GM21529 (cell line): ENCODE data around the gene DNAJC30.
"Not testable (repeated sequence)": the region's sequence is repeated elsewhere in the genome, so short reads cannot be mapped to it uniquely, and the experiment has no call there.

Experiments used
- ATAC-seq: cut with Tn5 transposase; IDR thresholded peaks from one replicate; pipeline ENCODE4 v1.9.1; 2021; ENCODE audit not compliant: unreplicated experiment

The DNAJC30 gene

DNA sequence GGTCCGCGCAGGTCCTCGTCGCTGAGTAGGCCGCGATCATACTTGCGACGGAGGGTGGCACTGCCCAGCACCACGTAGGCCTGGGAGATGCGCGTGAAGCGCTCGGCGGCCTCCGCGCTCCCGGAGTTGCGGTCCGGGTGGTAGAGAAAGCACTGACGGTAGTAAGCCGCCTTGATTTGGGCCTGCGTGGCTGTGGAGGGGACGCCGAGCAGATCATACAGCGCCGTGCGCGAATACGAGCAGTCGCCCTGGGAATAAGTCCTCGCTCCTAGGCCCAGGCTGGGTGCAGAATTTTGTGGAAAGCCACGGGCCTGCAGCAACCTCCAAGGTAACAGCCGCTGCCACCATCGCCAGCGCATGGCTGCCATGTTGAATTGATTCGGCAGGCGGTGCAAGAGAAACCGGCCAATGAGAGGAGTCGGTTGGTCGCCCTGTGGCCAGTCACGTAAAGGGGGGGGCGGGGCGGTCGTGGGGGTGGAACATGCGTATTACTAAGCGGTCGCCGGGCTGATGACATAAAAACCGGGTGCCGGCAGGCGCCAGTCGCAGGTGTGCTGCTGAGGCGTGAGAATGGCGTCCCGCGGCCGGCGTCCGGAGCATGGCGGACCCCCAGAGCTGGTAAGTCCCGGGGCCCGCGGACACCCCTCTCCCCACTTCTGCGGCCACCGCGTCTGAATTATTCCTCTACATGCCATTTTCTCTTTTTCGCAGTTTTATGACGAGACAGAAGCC, at the start of gene DNAJC30, which contains the start of gene BUD23:
DNAJC30 (minus strand) TSS at position 398 of the 732 bp plus-strand sequence; CDS start at position 368, 30 bp downstream.
BUD23 (plus strand) TSS at position 542 of the 732 bp plus-strand sequence; CDS start at position 571, 29 bp downstream.
- ATAC-seq = peak; percentile 92

DNA sequence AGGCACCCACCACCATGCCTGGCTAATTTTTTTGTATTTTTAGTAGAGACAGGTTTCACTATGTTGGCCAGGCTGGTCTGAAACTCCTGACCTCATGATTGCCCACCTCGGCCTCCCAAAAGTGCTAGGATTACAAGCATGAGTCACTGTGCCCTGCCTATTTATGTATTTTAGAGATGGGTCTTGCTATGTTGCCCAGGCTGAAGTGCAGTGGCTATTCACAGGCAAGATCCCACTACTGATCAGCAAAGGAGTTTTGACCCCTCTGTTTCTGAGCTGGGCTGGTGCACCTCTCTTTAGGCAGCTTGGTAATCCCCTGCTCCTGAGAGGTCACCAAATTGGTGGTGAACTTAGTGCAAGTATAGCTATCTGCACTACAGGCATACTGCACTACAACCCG, 49.1 kb upstream of the DNAJC30 start:
- no peak for ATAC-seq

DNA sequence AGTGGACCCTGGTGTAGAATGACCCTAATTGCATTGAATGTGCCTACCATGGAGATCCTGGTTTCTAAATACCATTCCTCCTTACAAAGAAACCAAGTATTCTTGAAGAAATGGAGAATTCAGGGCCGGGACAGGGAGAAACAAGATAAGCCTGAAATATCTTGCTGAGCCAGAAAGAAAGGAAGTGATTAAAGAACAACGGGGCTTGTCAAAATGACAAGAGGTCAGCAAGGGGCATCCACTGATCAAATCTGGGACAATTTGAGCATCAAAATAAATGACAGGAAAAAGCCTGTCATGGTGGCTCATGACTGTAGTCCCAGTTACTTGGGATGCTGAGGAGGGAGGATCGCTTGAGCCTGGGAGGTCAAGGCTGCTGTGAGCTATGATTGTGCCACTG, 47.2 kb upstream of the DNAJC30 start:
- no peak for ATAC-seq

DNA sequence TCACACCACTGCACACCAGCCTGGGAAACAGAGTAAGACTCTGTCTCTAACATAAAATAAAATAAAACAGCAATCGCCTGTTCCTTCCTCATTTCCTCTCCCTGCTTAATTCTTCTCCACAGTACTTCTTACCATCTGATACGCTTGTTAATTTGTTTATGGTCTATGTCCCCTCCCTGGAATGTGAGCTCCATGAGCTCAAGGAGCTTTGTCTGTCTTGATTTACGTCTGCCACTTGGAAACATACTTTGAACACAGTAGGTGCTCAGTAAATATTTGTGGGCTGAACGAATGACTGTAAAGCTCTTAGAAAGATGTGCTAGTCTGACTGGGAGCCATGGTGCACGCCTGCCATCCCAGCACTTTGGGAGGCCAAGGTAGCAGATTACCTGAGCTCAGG, 45.3 kb upstream of the DNAJC30 start:
- ATAC-seq = no peak

DNA sequence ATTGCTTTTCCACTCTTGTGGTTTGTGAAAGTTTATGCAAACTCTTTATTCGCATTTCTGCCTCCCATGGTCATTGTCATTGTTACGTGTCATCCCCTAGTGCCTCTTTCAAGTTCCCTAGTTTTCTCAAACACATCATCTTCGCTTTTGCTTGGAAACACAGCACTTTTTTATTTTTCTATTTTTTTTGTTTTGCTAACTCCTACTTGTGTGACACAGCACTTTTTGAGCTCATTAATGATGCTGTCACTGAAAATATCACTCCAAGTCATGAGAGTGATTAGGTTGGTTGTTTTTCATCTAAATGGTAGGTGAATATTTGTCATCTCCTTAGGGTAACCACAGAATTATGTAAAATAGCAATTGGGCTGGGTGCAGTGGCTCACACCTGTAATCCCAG, 44.7 kb upstream of the DNAJC30 start:
- no peak for ATAC-seq

DNA sequence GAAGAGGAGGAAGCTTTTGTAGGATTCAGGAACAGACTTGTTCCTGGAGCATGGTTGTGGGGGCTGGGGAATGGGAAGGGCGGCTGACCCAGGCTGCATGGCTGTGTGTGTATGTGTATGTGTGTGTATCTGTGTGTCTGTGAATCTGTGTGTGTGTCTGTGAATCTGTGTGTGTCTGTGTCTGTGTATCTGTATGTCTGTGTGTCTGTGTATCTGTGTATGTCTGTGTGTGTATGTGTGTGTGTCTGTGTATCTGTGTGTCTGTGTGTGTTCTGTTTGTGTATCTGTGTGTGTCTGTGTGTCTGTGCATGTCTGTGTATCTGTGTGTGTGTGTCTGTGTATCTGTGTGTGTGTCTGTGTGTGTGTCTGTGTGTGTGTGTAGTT, 42.8 kb upstream of the DNAJC30 start:
- peak; percentile 17 for ATAC-seq

DNA sequence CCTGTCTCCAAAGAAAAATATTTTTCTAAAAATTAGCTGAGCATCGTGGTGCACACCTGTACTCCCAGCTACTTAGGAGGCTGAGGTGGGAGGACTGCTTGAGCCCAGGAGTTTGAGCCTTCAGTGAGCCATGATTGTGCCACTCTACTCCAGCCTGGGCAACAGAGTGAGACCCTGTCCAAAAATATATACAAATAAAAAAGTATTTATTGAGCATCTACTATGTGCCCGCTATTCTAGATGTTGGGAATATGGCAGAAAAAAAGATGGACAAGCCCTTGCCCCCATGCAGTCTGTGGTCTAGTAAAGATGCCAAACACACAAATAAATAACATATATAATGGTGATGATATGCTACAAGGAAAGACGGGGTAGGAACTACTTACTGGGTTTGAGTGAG, 40.6 kb upstream of the DNAJC30 start:
- no peak for ATAC-seq

DNA sequence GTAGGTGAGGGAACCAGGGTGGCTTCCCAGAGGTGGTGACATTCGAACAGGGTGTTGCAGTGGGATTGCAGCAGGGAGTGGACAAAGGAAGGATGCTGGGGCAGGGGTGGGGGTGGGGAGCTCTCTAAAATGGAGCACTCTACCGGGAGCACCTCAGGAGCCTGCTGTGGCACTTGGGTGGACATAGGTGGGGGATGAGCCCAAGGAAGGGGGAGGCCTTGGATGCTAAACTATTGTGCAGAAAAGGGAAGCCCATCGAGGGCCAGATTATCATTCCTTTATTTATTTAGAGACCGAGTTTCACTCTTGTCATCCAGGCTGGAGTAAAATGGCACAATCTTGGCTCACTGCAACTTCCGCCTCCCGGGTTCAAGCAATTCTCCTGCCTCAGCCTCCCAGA, 39.5 kb upstream of the DNAJC30 start:
- ATAC-seq = no peak

DNA sequence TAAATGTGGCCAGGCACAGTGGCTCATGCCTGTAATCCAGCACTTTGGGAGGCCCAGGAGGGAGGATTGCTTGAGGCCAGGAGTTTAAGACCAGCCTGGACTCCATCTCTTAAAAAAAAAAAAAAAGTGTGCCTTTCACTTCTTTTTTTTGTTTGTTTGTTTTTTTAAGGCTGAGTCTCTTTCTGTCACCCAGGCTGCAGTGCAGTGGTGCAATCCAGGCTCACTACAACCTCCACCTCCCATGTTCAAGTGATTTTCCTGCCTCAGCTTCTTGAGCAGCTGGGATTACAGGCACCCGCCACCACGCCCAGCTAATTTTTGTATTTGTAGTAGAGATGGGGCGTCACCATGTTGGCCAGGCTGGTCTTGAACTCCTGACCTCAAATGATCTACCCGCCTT, 38.9 kb upstream of the DNAJC30 start:
- ATAC-seq = not testable (repeated sequence)

DNA sequence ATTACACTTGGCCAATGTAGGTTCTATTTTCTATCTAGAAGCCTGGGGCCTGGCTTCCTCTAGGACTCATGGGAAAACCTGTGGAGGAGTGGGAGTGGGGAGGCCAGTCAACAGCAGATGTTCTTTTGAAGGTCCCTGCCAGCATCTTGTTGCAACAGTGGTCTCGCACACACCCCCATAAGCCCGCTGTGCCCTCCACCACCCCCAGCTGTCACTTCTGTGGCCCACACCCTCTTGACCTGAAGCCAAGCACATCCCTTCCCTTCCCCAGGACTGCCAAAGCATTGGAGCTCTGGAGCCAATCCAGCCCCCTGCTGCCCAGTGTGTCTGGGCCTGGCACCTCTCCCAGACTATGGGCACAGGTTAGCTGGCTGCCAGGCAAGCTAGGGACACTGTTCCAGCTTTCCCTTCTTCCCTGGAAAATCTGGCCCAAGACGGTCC, 38.1 kb upstream of the DNAJC30 start:
- ATAC-seq = no peak

DNA sequence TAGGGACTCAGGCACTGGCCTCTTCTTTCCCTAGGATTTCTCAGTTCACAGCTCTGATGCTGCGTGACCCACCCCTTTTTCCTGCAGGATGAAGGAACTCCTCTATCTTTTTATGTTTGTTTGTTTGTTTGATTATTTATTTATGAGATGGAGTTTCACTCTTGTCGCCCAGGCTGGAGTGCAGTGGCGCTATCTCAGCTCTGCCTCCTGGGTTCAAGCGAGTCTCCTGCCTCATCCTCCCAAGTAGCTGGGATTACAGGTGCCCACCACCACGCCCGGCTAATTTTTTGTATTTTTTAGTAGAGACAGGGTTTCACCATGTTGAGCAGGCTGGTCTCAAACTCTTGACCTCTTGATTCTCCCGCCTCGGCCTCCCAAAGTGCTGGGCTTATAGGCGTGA, 37.2 kb upstream of the DNAJC30 start:
- not testable (repeated sequence) for ATAC-seq

DNA sequence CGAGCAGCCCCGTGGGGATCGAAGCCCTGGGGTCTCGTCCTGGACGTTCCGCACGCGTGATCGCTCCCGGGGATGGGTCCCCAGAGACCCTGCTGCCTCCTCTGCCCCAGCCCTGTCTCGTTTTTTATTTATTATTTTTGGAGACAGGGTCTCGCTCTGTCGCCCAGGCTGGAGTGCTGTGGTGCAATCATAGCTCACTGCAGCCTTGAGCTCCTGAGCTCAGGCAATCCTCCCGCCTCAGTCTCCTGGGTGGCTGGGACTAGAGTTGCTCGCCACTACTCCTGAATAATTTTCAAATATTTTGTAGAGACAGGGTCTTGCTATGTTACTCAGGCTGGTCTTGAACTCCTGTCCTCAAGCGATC, 36.5 kb upstream of the DNAJC30 start:
- peak; percentile 23 for ATAC-seq

DNA sequence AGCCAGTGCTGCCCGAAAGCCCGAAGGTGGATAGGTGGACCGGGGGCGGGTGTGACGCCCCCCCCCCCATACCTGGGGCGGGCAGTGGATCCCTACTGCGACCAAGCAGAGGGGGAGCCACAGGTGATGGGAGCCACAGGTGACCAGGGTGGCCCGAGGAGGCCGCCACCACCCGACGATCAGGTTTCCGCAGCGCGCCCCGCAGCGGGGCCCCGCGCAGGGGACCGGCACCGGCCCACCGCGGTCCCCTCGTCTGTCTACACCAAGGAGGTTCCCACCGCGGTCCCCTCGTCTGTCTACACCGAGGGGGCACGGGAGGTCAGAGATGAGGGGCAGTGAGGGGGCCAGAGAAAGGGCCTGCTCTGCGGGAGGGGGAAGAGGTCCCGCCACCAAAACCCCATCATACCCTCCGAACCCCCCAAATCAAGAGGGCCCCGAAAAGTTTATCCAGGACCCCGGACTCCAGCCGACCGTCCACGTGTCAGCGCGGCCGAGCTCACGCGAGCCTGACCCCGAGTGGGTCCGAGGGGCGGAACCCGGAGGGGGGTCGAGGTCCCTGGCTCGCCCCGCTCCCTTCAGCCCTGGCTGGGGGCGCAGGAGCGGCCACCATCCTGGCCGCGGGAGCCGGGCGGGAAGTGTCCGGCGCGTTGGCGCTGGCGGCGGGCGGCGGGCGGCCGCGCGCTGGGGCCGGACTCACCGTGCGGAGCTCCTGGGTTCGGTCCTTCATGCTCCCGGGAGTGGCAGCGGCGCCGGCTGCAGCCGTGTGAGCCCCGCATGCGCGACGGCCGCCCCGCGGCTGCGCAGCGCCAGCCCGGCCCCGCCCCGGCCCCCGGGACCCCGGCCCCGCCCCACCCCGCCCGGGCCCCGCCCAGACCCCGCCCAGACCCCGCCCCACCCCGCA, 35.9 kb upstream of the DNAJC30 start, which contains the start of gene STX1A:
STX1A (minus strand) TSS at position 765 of the 901 bp plus-strand sequence; CDS start at position 727, 38 bp downstream.
- peak; percentile 65 for ATAC-seq

DNA sequence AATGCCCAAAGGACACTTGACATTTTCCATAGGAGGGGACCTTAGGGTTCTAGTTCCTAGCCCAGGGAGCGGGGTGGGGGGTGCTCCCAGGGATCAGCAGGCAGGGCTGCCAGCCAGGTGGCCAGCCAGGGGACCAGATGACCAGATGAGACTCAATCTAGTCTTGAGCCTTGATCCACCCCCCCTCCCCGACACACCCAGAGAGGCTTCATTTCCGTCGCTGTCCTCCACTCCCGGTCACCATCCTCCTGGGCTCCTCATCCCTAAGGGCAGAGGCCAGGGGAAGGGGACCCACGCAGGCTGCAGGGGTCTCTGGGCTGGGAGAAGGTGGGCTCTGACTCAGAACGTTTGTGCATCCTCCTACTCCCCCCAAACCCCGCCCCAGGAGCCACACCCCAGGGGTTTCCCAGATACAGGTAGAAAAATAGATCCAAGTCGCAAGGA, 35.2 kb upstream of the DNAJC30 start:
- no peak for ATAC-seq

DNA sequence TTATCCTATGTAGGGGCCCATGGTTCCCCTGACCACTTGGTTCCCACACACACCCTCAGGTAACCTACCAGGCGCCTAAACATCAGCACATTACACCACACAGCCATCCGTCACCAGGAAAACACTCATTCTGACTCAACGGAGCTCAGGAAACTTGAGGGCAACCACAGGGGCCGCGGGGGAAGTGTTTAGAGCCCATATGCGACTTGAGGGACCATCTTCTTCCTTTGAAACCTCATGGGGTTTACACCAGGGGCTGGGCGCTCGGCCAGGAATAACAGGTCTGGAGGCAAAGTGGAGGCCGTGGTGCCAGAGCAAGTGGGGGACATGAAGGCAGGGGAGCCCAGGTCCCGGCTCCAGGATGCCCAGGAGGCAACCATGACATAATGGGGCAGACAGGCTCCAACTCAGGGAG, 34.7 kb upstream of the DNAJC30 start:
- ATAC-seq = no peak

DNA sequence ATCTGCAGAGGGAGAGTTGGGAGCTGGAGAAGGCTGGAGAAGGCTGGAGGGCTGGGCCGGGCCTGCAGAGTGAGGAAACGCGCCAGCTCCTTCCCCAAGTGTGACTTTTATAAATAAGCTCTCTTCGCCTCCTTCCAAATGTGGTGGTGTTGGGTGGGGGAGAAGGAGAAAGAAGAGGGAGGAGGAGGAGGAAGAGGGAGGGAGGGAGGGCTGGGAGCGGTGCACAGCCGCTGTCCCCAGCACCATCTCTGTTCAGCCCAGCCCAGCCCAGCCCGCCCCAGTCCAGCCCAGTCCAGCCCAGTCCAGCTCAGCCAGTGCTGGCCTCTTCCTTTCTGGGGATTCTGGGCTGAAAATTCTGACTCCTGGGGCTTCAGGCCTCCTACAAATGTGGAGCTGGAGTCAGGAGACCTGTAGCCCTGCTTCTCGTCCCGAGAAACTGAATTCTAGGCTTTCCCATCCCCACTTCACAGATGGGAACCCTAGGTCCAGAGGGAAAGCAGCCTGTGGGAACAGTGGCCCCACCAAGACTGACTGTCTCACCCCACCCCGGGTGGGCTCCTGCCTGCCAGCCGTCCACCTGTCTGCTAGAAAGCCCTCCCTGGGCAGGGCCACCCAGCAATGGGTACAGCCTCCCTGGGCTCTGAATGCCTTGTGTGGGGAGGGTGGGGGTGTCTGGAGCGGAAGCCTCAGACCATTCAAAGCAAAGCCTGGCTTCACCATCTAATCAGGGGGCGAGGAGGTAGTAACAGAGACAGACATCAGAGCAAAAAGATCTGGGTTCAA, 34.0 kb upstream of the DNAJC30 start:
- no peak for ATAC-seq

DNA sequence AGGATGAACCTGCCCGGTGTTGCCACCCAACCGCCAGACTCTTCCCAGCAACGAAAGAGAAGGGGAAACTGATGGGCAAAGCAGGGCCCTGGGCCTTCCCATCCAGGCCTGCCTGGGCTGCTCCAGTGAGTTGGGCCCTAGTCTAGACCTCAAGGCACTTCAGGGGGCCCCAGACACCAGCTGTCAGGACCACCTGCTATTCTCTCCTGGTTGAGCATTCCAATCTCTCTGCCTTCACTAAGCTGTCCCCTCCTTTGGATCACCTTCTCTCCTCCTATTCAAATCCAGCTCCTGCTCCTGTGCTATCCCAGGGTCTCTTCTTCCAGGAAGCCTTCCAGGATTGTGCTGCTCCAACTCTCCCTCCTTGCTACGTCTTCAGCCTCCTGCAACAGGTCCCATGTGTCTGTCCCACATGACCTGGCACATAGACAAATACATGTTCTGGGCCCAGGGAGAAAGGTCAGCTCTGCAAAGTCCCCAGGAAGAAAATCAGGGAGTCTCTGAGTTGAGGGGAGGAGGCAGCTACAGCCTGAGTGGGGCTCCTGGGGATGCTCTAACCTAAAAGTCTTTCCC, 33.2 kb upstream of the DNAJC30 start:
- no peak for ATAC-seq

DNA sequence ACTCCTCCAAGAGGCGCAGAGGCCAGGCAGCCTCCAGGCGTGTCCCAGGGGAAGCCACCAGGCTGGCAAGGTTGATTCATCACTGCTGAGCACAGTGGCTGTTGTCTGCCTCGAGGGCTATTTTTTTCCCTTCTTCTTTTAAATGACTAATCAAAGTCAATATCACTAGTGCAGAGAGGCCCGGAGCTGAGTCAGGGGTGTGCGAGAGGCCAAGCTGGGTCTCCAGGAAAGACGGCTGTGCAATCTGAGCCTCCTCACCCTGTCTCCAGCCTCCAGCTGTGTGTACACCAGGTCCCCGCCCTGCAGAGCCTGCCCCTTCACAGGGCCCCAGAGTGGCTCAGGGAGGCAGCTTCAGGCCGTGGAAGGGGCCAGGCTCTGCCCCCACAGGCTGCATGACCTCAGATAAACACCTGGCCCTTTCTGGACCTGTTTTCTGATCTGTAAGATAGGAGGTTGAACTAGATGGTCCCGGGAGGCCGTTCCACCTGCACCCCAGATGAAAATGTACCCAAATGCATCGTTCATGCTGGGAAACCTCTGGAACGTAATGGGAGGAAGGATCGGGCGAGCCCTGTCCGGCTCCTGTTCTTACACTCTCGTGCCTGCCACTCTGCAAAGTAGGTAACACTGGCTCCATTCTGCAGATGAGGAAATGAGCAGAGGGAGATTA, 32.5 kb upstream of the DNAJC30 start:
- no peak for ATAC-seq

DNA sequence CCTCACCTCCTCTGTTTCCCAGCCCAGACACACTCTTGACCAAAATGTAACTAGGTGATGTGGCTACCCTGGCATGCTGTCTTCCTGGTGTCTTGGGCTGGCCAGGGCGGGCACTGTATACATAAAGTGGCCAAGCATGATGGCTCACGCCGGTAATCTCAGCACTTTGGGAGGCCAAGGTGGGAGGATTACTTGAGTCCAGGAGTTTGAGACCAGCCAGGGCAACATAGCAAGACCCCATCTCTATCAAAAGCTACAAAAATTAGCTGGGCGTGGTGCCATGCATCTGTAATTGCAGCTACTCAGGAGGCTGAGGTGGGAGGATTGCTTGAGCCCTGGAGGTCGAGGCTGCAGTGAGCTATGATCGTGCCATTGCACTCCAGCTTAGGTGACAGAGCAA, 30.1 kb upstream of the DNAJC30 start:
- ATAC-seq = not testable (repeated sequence)

DNA sequence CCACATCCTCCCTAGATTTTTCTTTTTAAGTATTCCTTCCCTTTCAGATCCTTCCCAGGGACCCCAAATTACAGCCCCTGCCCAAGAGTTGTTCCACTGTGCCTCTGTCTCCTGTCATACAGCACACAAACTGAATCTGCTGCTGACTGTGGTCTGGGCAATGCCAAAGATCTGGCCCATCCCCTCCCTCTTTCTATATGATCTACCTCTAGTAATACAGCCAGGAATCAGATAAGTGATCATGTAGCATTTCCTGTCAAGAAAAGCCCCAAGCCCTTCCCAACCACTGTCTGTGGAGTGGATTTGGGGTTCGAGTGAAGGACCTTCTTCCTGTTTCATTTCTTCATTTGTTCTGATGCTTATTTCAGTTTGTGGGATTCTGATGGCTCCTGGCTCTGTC, 29.5 kb upstream of the DNAJC30 start:
- ATAC-seq = no peak
